Liver (tissue), 3 donors: Measurements from ENCODE around the gene PDE4B.

ENCODE experiments used
- EGR1 ChIP-seq, 2 donors: IDR thresholded peaks; 2 replicates each; pipeline ENCODE4 v1.6.1; 2016 to 2018; ENCODE audit warnings: antibody characterized with exemption in 2 of 2, low read depth in 2 of 2
- FOXA2 ChIP-seq: IDR thresholded peaks from 2 replicates; pipeline ENCODE4 v1.6.1; 2016; ENCODE audit warnings: antibody characterized with exemption
- GABPA ChIP-seq, 2 donors: IDR thresholded peaks in 1 of 2; conservative IDR thresholded peaks in 1 of 2; 2 replicates each; pipeline ENCODE4 v1.6.1; 2016; ENCODE audit warnings: antibody characterized with exemption in 2 of 2, mild to moderate bottlenecking in 1 of 2, moderate library complexity in 1 of 2
- HNF4A ChIP-seq, 2 donors: conservative IDR thresholded peaks; 2 replicates each; pipeline ENCODE4 v1.6.1; 2016; ENCODE audit warnings: antibody characterized with exemption in 2 of 2, mild to moderate bottlenecking in 2 of 2
- JUND ChIP-seq, 2 donors: IDR thresholded peaks; 2 replicates each; pipeline ENCODE4 v1.6.1; 2016; ENCODE audit warnings: antibody characterized with exemption in 2 of 2
- RAD21 ChIP-seq, 2 donors: IDR thresholded peaks; 2 replicates each; pipeline ENCODE4 v1.6.1; 2016; ENCODE audit warnings: antibody characterized with exemption in 2 of 2, mild to moderate bottlenecking in 2 of 2
- SP1 ChIP-seq: IDR thresholded peaks from 2 replicates; pipeline ENCODE4 v1.6.1; 2018; ENCODE audit warnings: antibody characterized with exemption, mild to moderate bottlenecking
- TAF1 ChIP-seq: conservative IDR thresholded peaks from 2 replicates; pipeline ENCODE4 v1.6.1; 2016; ENCODE audit warnings: antibody characterized with exemption, mild to moderate bottlenecking
- YY1 ChIP-seq: IDR thresholded peaks from 2 replicates; pipeline ENCODE4 v1.6.1; 2016; ENCODE audit warnings: antibody characterized with exemption, mild to moderate bottlenecking
- TF ChIP-seq, protein P1 (sequence below): fragments of 150-350 bp; IDR thresholded peaks from 2 replicates; pipeline ENCODE4 v1.5.1; 2017; ENCODE audit warnings: improper control_type of control experiment, low read depth, low read length; ENCODE audit not compliant: missing input control
- TF ChIP-seq, protein P2 (sequence below): IDR thresholded peaks from 2 replicates; pipeline ENCODE4 v1.6.1; 2016; ENCODE audit warnings: antibody characterized with exemption
- TF ChIP-seq, protein P3 (sequence below): IDR thresholded peaks from 2 replicates; pipeline ENCODE4 v1.6.1; 2016; ENCODE audit warnings: antibody characterized with exemption
- TF ChIP-seq, protein P4 (sequence below): IDR thresholded peaks from 2 replicates; pipeline ENCODE4 v1.6.1; 2016; ENCODE audit warnings: antibody characterized with exemption
- TF ChIP-seq, protein P5 (sequence below): IDR thresholded peaks from 2 replicates; pipeline ENCODE4 v1.6.1; 2016; ENCODE audit warnings: antibody characterized with exemption, mild to moderate bottlenecking
- donor health status: healthy.
- donor health status: healthy.

DNA sequence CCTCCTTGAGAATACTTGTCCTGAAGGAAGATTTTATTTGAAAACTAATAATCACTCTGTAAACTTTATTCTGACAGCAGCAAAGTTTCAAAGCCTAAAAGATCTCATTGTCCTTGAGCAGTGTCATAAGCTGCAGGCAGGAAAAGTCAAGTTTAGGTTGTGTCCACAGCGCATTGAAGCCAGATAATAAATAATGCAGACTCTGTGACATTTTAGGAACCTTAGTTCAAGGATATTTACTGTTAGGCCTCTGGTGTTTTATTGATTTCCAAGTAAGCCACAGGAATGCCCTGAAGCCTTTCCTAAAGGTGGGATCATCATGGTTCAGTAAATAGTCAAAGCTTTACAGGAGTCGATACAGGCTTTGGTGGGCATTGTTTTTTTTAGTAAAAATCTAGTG is 384.8 kb downstream of the PDE4B start:
- TF ChIP-seq HNF4A (conservative IDR thresholded peaks at IDR 0.05) (no peak), YY1 (no peak), SP1 (no peak), RAD21 (IDR thresholded peaks at IDR 0.05) (no peak), GABPA (IDR thresholded peaks at IDR 0.05 in 1 of 2, conservative IDR thresholded peaks at IDR 0.05 in 1 of 2) (no peak), TAF1 (no peak), JUND (IDR thresholded peaks at IDR 0.05) (no peak), EGR1 (IDR thresholded peaks at IDR 0.05; ENCODE audit: low read depth in 2 of 2) (no peak), FOXA2 (no peak)
- TF ChIP-seq, protein P1, sequence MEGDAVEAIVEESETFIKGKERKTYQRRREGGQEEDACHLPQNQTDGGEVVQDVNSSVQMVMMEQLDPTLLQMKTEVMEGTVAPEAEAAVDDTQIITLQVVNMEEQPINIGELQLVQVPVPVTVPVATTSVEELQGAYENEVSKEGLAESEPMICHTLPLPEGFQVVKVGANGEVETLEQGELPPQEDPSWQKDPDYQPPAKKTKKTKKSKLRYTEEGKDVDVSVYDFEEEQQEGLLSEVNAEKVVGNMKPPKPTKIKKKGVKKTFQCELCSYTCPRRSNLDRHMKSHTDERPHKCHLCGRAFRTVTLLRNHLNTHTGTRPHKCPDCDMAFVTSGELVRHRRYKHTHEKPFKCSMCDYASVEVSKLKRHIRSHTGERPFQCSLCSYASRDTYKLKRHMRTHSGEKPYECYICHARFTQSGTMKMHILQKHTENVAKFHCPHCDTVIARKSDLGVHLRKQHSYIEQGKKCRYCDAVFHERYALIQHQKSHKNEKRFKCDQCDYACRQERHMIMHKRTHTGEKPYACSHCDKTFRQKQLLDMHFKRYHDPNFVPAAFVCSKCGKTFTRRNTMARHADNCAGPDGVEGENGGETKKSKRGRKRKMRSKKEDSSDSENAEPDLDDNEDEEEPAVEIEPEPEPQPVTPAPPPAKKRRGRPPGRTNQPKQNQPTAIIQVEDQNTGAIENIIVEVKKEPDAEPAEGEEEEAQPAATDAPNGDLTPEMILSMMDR: no peak
- TF ChIP-seq, protein P2, sequence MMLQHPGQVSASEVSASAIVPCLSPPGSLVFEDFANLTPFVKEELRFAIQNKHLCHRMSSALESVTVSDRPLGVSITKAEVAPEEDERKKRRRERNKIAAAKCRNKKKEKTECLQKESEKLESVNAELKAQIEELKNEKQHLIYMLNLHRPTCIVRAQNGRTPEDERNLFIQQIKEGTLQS: no peak
- TF ChIP-seq, protein P3, sequence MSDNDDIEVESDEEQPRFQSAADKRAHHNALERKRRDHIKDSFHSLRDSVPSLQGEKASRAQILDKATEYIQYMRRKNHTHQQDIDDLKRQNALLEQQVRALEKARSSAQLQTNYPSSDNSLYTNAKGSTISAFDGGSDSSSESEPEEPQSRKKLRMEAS: no peak
- TF ChIP-seq, protein P4, sequence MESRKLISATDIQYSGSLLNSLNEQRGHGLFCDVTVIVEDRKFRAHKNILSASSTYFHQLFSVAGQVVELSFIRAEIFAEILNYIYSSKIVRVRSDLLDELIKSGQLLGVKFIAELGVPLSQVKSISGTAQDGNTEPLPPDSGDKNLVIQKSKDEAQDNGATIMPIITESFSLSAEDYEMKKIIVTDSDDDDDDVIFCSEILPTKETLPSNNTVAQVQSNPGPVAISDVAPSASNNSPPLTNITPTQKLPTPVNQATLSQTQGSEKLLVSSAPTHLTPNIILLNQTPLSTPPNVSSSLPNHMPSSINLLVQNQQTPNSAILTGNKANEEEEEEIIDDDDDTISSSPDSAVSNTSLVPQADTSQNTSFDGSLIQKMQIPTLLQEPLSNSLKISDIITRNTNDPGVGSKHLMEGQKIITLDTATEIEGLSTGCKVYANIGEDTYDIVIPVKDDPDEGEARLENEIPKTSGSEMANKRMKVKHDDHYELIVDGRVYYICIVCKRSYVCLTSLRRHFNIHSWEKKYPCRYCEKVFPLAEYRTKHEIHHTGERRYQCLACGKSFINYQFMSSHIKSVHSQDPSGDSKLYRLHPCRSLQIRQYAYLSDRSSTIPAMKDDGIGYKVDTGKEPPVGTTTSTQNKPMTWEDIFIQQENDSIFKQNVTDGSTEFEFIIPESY: no peak
- TF ChIP-seq, protein P5, sequence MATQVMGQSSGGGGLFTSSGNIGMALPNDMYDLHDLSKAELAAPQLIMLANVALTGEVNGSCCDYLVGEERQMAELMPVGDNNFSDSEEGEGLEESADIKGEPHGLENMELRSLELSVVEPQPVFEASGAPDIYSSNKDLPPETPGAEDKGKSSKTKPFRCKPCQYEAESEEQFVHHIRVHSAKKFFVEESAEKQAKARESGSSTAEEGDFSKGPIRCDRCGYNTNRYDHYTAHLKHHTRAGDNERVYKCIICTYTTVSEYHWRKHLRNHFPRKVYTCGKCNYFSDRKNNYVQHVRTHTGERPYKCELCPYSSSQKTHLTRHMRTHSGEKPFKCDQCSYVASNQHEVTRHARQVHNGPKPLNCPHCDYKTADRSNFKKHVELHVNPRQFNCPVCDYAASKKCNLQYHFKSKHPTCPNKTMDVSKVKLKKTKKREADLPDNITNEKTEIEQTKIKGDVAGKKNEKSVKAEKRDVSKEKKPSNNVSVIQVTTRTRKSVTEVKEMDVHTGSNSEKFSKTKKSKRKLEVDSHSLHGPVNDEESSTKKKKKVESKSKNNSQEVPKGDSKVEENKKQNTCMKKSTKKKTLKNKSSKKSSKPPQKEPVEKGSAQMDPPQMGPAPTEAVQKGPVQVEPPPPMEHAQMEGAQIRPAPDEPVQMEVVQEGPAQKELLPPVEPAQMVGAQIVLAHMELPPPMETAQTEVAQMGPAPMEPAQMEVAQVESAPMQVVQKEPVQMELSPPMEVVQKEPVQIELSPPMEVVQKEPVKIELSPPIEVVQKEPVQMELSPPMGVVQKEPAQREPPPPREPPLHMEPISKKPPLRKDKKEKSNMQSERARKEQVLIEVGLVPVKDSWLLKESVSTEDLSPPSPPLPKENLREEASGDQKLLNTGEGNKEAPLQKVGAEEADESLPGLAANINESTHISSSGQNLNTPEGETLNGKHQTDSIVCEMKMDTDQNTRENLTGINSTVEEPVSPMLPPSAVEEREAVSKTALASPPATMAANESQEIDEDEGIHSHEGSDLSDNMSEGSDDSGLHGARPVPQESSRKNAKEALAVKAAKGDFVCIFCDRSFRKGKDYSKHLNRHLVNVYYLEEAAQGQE: no peak
